GM21529 (cell line): Measurements from ENCODE around the gene SPOPL.

ENCODE experiments used
- ATAC-seq: cut with Tn5 transposase; IDR thresholded peaks from one replicate; pipeline ENCODE4 v1.9.1; 2021; ENCODE audit not compliant: unreplicated experiment

Gene SPOPL

GRCh38 chr2:138596403-138596802 lies 94.8 kb downstream of the SPOPL start:
- ATAC-seq = no peak

- no peak for ATAC-seq
These were observed 99.3 kb downstream of the SPOPL start for GRCh38 chr2:138600732-138601457.

- no peak for ATAC-seq
These were observed 100.0 kb downstream of the SPOPL start for GRCh38 chr2:138601458-138602165.

- ATAC-seq = no peak
These were observed 100.5 kb downstream of the SPOPL start for GRCh38 chr2:138602166-138602460.

- no peak for ATAC-seq
These were observed 106.2 kb downstream of the SPOPL start for GRCh38 chr2:138607746-138608145.

GRCh38 chr2:138609446-138609845 lies 107.9 kb downstream of the SPOPL start:
- no peak for ATAC-seq

GRCh38 chr2:138610201-138610953 lies 108.8 kb downstream of the SPOPL start:
- no peak for ATAC-seq

- no peak for ATAC-seq
These were observed 113.7 kb downstream of the SPOPL start for GRCh38 chr2:138615257-138615656.

- no peak for ATAC-seq
These were observed 115.5 kb downstream of the SPOPL start for GRCh38 chr2:138617026-138617425.

- ATAC-seq = no peak
These were observed 117.4 kb downstream of the SPOPL start for GRCh38 chr2:138618971-138619370.

- ATAC-seq = no peak
These were observed 118.9 kb downstream of the SPOPL start for GRCh38 chr2:138620431-138620830.

GRCh38 chr2:138621139-138621538 lies 119.6 kb downstream of the SPOPL start:
- no peak for ATAC-seq

- no peak for ATAC-seq
These were observed 121.0 kb downstream of the SPOPL start for GRCh38 chr2:138622613-138623012.
